HG02943 (cell line): Measurements from ENCODE around the gene ALDH1A3.

Experiments used
- ATAC-seq: cut with Tn5 transposase; IDR thresholded peaks from one replicate; pipeline ENCODE4 v1.9.1; 2021; ENCODE audit warnings: mild to moderate bottlenecking, low read depth, moderate library complexity; ENCODE audit not compliant: unreplicated experiment

ALDH1A3 gene

DNA sequence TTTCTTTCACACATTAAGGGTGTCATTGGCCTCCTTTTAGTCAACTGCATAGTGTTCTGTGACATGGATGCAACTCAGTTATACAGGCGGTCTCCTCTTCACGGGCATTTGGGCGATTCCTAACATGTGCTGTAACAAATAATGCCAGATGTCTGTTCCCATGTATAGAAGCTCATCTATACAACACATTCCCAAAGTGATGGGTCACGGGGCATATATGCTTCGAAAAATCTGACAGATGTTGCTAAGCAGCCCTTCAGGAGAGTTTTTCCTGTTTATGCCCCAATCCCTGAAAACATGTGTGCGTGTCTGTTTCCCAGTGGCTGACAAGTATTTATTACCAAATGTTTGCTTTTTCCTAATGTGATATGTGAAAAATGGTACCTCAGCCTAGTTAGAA is 65.4 kb downstream of the ALDH1A3 start:
- ATAC-seq, result no peak

DNA sequence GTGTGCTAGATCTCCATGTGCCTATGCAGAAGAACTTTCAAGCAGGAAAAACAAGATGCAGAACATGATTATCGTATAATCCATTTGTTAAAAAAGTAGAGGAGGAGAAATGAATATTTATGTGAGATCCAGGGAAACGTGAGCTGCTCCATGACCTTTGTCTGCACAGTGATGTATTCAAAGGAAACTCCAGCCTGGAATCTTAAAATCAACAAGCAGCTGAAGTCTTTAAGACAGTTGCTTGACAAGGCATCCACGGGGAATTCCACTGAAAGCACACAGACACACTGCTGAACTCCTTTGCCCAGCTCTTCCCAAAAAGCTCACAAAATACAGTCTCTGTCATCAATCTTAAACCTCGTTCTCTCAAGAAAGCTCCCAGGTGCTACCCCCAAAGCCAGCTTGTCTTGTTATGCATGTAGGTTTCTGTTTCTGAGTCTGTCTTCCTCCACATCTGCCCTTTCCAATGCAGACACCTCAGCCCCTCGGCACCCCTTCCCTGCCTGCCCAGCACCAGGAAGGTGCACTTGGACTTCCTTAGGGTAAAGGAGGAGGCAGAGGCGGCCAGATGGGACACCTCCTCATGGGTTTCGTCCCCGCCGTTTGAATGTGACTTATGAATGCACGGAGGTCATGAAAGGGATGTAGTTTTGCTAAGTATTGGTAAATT is 68.3 kb downstream of the ALDH1A3 start:
- no peak for ATAC-seq

DNA sequence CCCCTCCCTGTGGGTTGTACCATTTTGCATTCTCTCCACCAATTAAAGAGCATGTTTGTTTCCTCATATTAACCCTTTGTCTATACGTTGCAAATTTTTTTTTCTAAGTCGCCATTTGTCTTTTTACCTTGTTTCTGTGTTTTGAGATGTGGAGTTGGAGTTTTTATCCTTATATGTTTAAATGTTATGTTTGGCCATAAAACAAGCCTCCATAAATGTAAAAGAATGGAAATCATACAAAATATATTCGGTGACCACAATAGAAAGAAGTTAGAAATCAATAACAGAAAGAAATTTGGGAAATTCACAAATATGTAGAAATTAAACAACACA is 68.8 kb downstream of the ALDH1A3 start:
- ATAC-seq, result no peak

DNA sequence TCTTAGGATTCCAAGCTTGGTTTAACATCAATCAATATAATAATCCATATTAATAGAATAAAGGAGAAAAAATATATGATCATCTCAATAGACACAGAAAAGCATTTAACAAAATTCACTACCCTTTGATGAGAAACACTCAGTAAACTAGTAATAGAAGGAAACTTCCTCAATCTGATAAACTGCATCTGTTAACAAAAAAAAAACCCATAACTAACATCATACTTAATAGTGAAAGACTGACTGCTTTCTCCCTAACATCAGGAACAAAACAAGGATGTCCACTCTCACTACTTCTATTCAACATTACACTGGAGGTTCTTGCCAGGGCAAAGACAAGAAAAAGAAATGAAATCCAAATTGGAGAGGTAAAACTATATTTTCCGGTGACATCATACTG is 70.1 kb downstream of the ALDH1A3 start:
- ATAC-seq, result no peak

DNA sequence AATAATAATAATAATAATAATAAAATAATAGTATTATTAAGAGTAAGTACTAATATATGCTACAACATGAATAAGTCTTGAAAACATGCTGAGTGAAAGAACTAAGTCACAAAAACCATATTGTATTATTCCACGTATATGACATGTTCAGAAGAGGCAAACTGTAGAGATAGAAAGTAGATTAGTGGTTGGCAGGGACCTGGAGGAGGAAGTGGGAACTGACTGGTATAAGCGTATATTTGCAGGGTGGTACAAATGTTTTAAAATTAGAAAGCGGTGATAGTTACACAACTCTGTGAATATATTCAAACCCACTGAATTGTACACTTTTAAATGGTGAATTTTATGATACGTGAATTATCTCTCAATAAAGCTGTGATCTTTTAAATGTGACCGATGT is 72.3 kb downstream of the ALDH1A3 start:
- no peak for ATAC-seq

DNA sequence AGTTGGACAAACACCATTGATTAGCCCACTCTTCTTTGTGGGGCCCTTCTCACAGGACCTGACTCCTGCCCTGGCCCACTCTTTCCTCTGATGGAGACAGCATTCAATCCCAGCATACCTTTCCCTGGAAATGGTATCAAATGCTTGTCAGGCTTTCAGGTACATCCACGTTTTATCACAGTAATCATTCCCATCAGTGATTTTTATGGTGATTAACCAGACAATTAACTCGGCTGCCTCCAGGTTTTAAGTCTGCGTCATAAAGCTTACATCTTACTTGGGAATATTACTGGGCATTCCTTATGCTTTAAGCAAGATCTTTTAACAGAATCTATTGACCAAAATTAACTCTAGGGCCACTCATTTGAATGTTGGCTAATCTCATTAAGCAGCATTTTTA is 72.9 kb downstream of the ALDH1A3 start:
- ATAC-seq, result no peak

DNA sequence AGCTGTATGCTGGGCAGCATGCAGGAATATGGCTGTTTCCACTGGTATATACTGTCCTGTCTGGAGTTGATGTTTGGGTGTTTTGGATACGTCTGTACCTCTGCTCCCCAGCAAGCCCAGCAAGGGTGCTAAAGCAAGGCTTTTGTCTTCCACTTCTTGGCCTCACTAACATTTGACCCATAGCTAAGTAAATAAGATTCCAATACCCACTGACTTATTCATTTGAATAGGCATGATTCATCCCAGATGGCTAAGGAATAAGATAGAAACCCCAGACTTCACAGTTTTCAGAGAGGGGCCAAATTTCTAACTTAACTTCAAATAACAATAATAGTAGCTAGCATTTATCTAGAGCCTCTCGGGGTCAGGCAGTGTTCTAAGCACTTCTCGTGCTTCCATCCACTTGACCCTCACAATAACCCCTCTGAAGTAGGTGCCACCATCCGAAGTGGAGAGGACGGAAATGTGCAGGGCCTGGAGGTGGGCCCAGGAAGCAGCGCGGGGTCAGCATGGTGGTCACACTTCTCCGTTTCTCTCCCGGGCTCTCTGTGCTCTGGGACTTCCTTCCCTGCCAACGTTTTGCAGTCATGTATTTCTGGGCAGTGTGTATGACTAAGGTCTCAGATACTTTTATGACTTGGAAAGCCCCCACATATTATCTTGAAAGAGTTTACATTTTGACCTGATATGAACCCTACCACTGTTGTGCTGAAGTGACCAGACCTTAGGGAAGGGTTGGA is 78.9 kb downstream of the ALDH1A3 start:
- ATAC-seq, result no peak

DNA sequence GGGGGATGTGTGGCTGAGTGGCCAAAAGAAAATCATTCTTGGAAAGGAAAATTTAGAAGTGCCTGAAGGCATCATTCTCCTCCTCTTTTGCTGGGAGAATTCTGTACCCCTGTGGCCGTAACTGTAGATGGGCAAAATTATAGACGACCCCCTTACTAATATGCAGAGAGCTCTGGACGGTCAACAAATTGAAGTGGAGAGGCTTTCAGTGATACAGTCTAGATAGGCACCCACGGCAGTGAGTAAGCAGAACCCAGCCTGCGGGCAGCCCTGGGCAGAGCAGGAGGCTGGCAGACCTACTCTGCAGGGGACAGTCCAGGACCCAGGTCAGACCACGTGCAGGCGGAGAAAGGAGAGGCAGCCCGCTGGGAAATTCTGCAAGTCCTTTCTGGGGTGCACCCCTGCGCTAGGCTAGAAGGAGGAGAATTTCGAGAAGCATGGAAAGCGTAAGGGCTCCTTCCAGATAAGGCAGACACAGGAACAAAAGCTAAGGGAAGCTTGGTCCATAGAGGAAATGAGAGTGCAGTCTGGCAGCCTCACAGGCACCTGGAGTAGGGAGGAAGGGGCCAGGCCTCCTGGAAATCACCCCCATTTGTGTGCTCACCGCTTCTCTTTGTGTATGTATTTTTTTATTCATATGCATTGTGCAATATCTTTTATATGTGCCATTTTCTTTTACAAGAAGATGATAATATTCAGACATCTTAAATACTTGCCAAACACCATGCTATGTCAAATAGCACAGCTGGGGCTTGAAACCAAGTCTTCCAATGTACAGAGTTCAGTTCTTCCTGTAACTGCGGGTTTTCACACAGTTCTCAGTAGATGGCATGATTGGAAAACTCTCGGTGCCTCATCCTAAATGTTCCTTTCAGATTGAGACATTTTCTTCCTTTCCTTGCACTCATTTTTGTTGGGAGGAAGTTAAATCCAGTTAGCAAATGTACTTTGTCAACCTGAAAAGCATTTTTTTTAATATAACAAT is 79.7 kb downstream of the ALDH1A3 start:
- no peak for ATAC-seq
